Kidney (tissue), 14 donors: ENCODE measurements around the gene KRT6B. TPM values are rescaled to one million over a fixed set of nuclear protein-coding genes. Genes with fewer than 3 reads are reported as not detected.
"Not testable (repeated sequence)": the region's sequence is repeated elsewhere in the genome, so short reads cannot be mapped to it uniquely, and the experiment has no call there.

Experiments used
- DNase-seq, 5 donors: peaks; one replicate each; pipeline ENCODE4 v3.0.0-alpha.2; 2013 to 2020
- FAIRE-seq: peaks from 2 replicates; lab custom pipeline; 2012; peaks lifted over from hg19 to GRCh38; lab: Jason Lieb, UNC
- H3K27ac ChIP-seq, 2 donors: one replicate each; pipeline ENCODE4 v1.7.0; 2013; ENCODE audit warnings: low read depth in 2 of 2, low read length in 2 of 2, inconsistent platforms in 1 of 2
- H3K27me3 ChIP-seq: one replicate; pipeline ENCODE4 v1.7.1; 2013; ENCODE audit warnings: low read length, inconsistent platforms; ENCODE audit not compliant: control insufficient read depth, insufficient read depth
- H3K36me3 ChIP-seq, 3 donors: one replicate each; pipeline versions ENCODE4 v1.7.0 to v1.7.1; 2013; ENCODE audit warnings: low read length in 3 of 3, control low read depth in 1 of 3, inconsistent platforms in 1 of 3; ENCODE audit not compliant: insufficient read depth in 3 of 3, control insufficient read depth in 2 of 3
- H3K4me1 ChIP-seq, 3 donors: one replicate each; pipeline versions ENCODE4 v1.7.0 to v1.7.1; 2013; ENCODE audit warnings: low read length in 3 of 3, inconsistent platforms in 1 of 3, low read depth in 1 of 3; ENCODE audit not compliant: control insufficient read depth in 2 of 3, insufficient read depth in 2 of 3
- H3K4me3 ChIP-seq, 3 donors: one replicate each; pipeline versions ENCODE4 v1.7.0 to v1.8.1; 2013; ENCODE audit warnings: low read length in 3 of 3, control low read depth in 1 of 3, inconsistent platforms in 1 of 3
- H3K9ac ChIP-seq, 3 donors: one replicate each; pipeline versions ENCODE4 v1.7.0 to v1.7.1; 2013; ENCODE audit warnings: low read length in 3 of 3, control low read depth in 1 of 3, inconsistent platforms in 1 of 3
- H3K9me3 ChIP-seq, 3 donors: one replicate each; pipeline versions ENCODE4 v1.7.0 to v1.7.1; 2013; ENCODE audit warnings: low read length in 3 of 3, control low read depth in 1 of 3, inconsistent platforms in 1 of 3; ENCODE audit not compliant: control insufficient read depth in 2 of 3, insufficient read depth in 1 of 3
- CTCF ChIP-seq: IDR thresholded peaks from 3 replicates; pipeline ENCODE4 v1.5.1; 2012; ENCODE audit warnings: mild to moderate bottlenecking, moderate library complexity, borderline replicate concordance; ENCODE audit not compliant: insufficient read depth; ENCODE audit errors: extremely low read depth
- intact Hi-C: fragments of 100-400 bp; cut with DNase I; formaldehyde crosslinking; loops from one replicate; pipeline ENCODE4 v1.11.1; 2022
- polyA plus RNA-seq: library from polyadenylated mRNA; stranded (reverse); fragments of 350-450 nt; fragmentation: Illumina TruSeq; extraction: RNeasy Lipid Tissue Mini Kit (QIAGEN cat#74804); gene quantifications from one replicate; pipeline ENCODE4 v1.2.3, GENCODE V29; 2014; ENCODE audit warnings: low read depth, low replicate concordance; ENCODE audit not compliant: insufficient read depth
- total RNA-seq: library from RNA; stranded (reverse); fragmentation: NEBNext Ultra II Directional; extraction: Animal tissue kit (Norgen Biotek cat#: 25700); gene quantifications from one replicate; pipeline ENCODE4 v1.2.1, GENCODE V29; 2021
- donor health status: control.
- donor health status: control.
- donor health status: control.
- donor health status: control.
- donor health status: control.
- donor health status: DM: yes; HTN: yes; CAD: no.
- donor health status: Normal renal cell carcinoma (clear cell type).

The KRT6B gene
- total and polyA plus RNA-seq, 2 donors from 2014 or later = not detected

GRCh38 chr12:52495389-52495788, 43.4 kb upstream of the KRT6B start:
- peak in 4 of 5 donors; percentile 35 to 67 (median 51) for DNase-seq
- no peaks in the 10 kb centered on the region for H3K36me3 ChIP-seq
- no peak overlapping the region for H3K27ac ChIP-seq
- no peaks in the 10 kb centered on the region for H3K27me3 ChIP-seq
- no peaks in the 10 kb centered on the region for H3K9me3 ChIP-seq
- no peak overlapping the region for H3K4me3 ChIP-seq
- no peaks in the 10 kb centered on the region for H3K4me1 ChIP-seq
- intact Hi-C loops = no loop called here
- TF ChIP-seq CTCF = no peak
- H3K9ac ChIP-seq = no peak overlapping the region
- no peak for FAIRE-seq

- TF ChIP-seq CTCF = no peak
- FAIRE-seq (no peak), DNase-seq (no peak)
- Histone ChIP-seq H3K36me3 (no peaks in the 10 kb centered on the region), H3K4me3 (no peak overlapping the region), H3K9ac (no peak overlapping the region), H3K9me3 (no peaks in the 10 kb centered on the region), H3K4me1 (no peaks in the 10 kb centered on the region), H3K27me3 (no peaks in the 10 kb centered on the region), H3K27ac (no peak overlapping the region)
- intact Hi-C loops = no loop called here
Observed at GRCh38 chr12:52494518-52494917, 42.6 kb upstream of the KRT6B start.

- Histone ChIP-seq H3K9me3 (no peaks in the 10 kb centered on the region), H3K27me3 (no peaks in the 10 kb centered on the region), H3K4me3 (no peak overlapping the region), H3K4me1 (no peaks in the 10 kb centered on the region), H3K36me3 (no peaks in the 10 kb centered on the region), H3K27ac (no peak overlapping the region), H3K9ac (no peak overlapping the region)
- TF ChIP-seq CTCF = no peak
- FAIRE-seq (no peak), DNase-seq (no peak)
- intact Hi-C loops = no loop called here
Observed at GRCh38 chr12:52494100-52494499, 42.2 kb upstream of the KRT6B start.

- no peak for TF ChIP-seq CTCF
- FAIRE-seq = no peak
- H3K4me1 ChIP-seq = no peaks in the 10 kb centered on the region
- no peaks in the 10 kb centered on the region for H3K36me3 ChIP-seq
- no peak within 1 kb of the TSS for H3K4me3 ChIP-seq
- H3K9ac ChIP-seq = no peak within 1 kb of the TSS
- intact Hi-C loops = no loop called here
- H3K27ac ChIP-seq = no peak within 1 kb of the TSS
- H3K9me3 ChIP-seq = no peaks in the 10 kb centered on the region
- H3K27me3 ChIP-seq = no peaks in the 10 kb centered on the region
- DNase-seq = no peak
Observed at GRCh38 chr12:52493172-52493571, 41.2 kb upstream of the KRT6B start, which contains the start of gene KRT6A. Gene KRT6A, minus strand, starts transcription at chr12:52493257. Its CDS starts 69 bp downstream, at chr12:52493188.

- FAIRE-seq, H3K9ac ChIP-seq, DNase-seq, H3K9me3 ChIP-seq, H3K36me3 ChIP-seq, H3K4me1 ChIP-seq, H3K4me3 ChIP-seq, intact Hi-C loops, H3K27me3 ChIP-seq, H3K27ac ChIP-seq: not testable (repeated sequence)
Observed at GRCh38 chr12:52492405-52492804, 40.5 kb upstream of the KRT6B start.
